Muscle layer of colon (tissue), 2 donors: ENCODE results near the gene CCDC97.

Experiments used
- H3K27ac ChIP-seq: one replicate; pipeline ENCODE4 v1.7.0; 2013; ENCODE audit warnings: low read depth, mild to moderate bottlenecking, low read length, moderate library complexity
- H3K27me3 ChIP-seq, 2 donors: one replicate each; pipeline ENCODE4 v1.7.0; 2013; ENCODE audit warnings: low read length in 2 of 2, mild to moderate bottlenecking in 2 of 2; ENCODE audit not compliant: insufficient read depth in 2 of 2, control insufficient read depth in 1 of 2
- H3K36me3 ChIP-seq: one replicate; pipeline ENCODE4 v1.7.0; 2013; ENCODE audit warnings: mild to moderate bottlenecking, low read length; ENCODE audit not compliant: insufficient read depth
- H3K4me1 ChIP-seq: one replicate; pipeline ENCODE4 v1.7.0; 2013; ENCODE audit warnings: mild to moderate bottlenecking, low read length; ENCODE audit not compliant: insufficient read depth
- H3K4me3 ChIP-seq, 2 donors: one replicate each; pipeline ENCODE4 v1.7.0; 2013; ENCODE audit warnings: low read length in 2 of 2, low read depth in 1 of 2, mild to moderate bottlenecking in 1 of 2, moderate library complexity in 1 of 2
- H3K9ac ChIP-seq: one replicate; pipeline ENCODE4 v1.7.0; 2013; ENCODE audit warnings: low read length
- H3K9me3 ChIP-seq: one replicate; pipeline ENCODE4 v1.7.0; 2013; ENCODE audit warnings: mild to moderate bottlenecking, low read length
- donor health status: abdominal sarcoma.
- donor health status: Adenocarcinoma of cecum.

CCDC97 gene

DNA sequence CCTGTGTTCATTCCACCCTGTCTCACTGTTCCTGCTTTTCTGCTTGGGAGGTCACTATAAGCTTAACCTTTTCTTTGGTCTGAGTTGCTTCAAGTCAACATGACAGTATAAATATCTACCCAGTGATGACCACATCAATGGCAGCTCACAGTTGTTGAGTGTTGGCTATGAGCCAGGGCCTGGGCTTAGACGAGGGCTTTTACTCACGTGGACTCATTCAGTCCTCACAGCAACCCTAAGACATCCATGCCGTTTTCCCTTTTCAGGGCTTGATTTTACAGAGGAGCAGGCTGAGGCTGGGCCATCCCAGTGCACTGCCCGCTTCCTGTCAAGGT, 10.2 kb upstream of the CCDC97 start:
- H3K9ac ChIP-seq, result no peak overlapping the region
- H3K36me3 ChIP-seq, result peaks cover 70% of the 10 kb centered on the region
- H3K27ac ChIP-seq, result peak overlapping the region; percentile 86
- peaks cover 42% of the 10 kb centered on the region for H3K4me1 ChIP-seq
- H3K27me3 ChIP-seq, result no peaks in the 10 kb centered on the region
- no peak overlapping the region for H3K4me3 ChIP-seq
- no peaks in the 10 kb centered on the region for H3K9me3 ChIP-seq

DNA sequence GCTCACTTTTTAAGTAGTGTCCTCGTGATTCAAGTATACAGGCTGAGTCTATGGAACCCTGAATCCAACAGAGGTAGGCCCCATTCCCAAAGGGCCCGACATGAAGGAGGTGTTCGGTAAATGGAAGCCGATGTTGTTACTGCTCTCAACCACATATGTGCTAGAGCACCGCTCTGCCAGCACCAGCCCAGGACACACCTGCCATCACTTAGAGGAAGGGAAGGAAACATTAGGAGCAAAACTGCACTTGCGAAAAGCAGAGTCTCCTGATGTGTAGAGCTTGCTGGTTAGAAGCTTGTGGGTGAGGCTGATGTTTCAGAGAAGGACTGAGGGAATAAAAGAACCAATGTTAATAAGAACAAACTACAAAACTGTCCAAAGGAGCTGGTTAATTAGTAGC, 9.4 kb upstream of the CCDC97 start:
- no peaks in the 10 kb centered on the region for H3K9me3 ChIP-seq
- H3K4me3 ChIP-seq, result no peak overlapping the region
- H3K27ac ChIP-seq, result peak overlapping the region; percentile 86
- H3K27me3 ChIP-seq, result no peaks in the 10 kb centered on the region
- no peak overlapping the region for H3K9ac ChIP-seq
- H3K36me3 ChIP-seq, result peaks cover 70% of the 10 kb centered on the region
- H3K4me1 ChIP-seq, result peaks cover 42% of the 10 kb centered on the region

DNA sequence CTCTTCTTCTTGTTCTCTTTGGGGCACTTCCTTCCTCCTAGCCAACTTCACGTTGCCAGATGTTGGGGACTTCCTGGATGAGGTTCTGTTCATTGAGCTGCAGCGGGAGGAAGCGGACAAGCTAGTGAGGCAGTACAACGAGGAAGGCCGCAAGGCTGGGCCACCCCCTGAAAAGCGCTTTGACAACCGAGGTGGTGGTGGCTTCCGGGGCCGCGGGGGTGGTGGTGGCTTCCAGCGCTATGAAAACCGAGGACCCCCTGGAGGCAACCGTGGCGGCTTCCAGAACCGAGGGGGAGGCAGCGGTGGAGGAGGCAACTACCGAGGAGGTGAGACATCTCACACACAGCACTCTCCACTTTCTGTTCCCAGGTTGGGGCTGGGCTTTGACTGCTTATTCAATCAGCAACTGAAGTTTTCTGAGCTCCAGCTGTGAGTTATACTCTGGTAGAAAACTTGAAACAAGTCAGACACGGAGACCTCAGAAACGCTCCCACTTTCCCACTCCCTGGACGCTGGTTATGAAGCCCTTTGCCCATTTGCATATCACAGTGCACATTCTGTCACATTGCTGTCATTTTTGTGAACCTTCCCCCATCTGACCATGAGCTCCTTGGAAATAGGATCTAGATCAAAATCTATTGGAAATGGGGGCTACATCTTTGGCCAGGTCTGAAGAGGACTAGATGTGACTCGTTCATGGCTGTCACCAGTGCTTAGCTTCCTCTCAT, 7.2 kb upstream of the CCDC97 start:
- Histone ChIP-seq H3K4me1 (peaks cover 32% of the 10 kb centered on the region), H3K4me3 (no peak overlapping the region)

DNA sequence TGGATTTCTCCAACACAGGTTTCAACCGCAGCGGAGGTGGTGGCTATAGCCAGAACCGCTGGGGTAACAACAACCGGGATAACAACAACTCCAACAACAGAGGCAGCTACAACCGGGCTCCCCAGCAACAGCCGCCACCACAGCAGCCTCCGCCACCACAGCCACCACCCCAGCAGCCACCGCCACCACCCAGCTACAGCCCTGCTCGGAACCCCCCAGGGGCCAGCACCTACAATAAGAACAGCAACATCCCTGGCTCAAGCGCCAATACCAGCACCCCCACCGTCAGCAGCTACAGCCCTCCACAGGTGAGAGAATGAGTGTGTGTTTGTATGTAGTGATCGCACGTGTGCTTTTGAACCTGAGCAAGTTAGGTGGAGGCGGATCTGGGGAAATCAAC, 6.0 kb upstream of the CCDC97 start:
- Histone ChIP-seq H3K36me3 (peaks cover 78% of the 10 kb centered on the region), H3K9ac (no peak overlapping the region), H3K4me1 (peaks cover 32% of the 10 kb centered on the region), H3K4me3 (no peak overlapping the region), H3K9me3 (no peaks in the 10 kb centered on the region), H3K27me3 (no peaks in the 10 kb centered on the region), H3K27ac (no peak overlapping the region)

More for the DNA sequence above, 7.2 kb upstream of the CCDC97 start:
- Histone ChIP-seq H3K9ac (no peak overlapping the region), H3K36me3 (peaks cover 72% of the 10 kb centered on the region), H3K27ac (no peak overlapping the region), H3K9me3 (no peaks in the 10 kb centered on the region), H3K27me3 (no peaks in the 10 kb centered on the region)

DNA sequence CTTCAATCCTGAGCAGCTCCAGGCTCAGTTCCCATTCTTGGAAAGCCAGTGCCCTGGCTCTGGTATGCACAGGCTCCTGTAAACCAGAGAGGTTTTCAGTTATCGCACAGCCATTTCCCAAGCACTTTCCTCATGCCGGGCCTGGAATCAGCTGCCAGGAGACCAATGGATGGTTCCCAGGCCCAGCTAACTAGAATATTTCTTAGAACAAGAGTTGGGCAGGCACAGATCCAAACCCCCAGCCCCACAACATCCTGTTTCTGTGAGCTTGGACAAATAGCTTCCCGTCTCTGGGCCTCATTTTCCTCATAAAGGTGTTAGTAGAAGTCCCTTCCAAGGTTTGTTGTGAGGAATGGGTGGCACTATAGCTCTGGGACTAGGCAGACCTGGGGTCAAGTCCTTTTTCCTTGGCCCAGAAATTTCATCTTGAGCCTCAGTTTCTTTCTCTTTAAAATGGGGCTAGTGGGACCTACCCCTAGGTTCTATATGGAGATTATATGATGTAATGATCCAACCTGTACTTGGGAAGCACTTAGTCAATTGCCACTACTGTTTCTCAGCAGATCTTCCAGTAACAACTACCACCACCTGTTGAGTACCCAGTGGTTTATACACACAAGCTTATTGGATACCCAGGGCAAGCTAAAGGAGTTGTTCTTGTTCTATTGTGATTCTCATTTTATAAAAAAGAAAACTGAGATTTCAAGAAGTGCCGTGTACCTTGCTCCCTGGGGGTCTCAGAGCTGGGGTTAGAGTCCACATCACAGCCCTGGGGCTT, 5.1 kb upstream of the CCDC97 start:
- no peak overlapping the region for H3K4me3 ChIP-seq
- no peaks in the 10 kb centered on the region for H3K27me3 ChIP-seq
- peaks cover 27% of the 10 kb centered on the region for H3K4me1 ChIP-seq
- H3K9me3 ChIP-seq, result no peaks in the 10 kb centered on the region
- H3K9ac ChIP-seq, result no peak overlapping the region
- no peak overlapping the region for H3K27ac ChIP-seq
- H3K36me3 ChIP-seq, result peaks cover 78% of the 10 kb centered on the region

DNA sequence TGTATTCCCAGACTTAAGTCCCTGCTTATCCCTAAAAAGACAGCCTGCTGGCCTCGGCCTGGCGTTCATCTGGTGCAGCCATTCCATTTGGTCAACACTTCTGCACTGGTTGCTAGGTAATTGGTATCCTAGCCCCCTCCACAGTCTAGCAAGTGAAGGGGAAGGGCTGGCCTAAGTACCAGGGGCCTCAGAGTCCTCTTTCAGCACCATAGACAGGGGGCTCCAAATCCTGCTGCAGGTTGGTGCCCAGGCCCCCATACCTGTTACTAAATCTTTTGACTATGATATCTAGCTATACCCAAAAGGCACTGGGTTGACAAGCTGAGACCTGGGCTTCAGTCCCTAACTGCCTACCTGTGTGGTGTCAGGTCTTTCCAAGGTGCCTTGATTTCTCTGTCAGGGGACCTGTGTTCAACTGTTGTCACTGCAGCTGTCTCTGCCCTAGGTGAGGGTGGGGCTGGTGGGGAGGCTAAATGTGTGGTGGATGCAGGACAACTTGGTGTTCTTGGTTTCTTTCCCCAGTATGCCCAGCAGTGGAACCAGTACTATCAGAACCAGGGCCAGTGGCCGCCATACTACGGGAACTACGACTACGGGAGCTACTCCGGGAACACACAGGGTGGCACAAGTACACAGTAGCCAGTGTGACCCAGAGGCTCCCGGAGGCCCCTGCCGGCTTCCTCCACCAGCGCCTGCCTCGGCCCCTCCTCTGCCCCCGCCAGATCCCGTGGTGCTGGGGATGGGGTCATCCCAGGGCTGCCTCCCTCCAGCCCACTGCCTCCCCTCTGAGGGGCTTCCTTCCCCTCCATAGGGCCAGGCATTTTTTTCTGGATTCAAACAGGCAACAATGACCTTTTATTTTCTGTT, 3.8 kb upstream of the CCDC97 start:
- H3K4me1 ChIP-seq, result peaks cover 26% of the 10 kb centered on the region
- peaks cover 70% of the 10 kb centered on the region for H3K36me3 ChIP-seq
- H3K9me3 ChIP-seq, result no peaks in the 10 kb centered on the region
- no peak overlapping the region for H3K27ac ChIP-seq
- H3K4me3 ChIP-seq, result no peak overlapping the region
- no peaks in the 10 kb centered on the region for H3K27me3 ChIP-seq
- H3K9ac ChIP-seq, result no peak overlapping the region

DNA sequence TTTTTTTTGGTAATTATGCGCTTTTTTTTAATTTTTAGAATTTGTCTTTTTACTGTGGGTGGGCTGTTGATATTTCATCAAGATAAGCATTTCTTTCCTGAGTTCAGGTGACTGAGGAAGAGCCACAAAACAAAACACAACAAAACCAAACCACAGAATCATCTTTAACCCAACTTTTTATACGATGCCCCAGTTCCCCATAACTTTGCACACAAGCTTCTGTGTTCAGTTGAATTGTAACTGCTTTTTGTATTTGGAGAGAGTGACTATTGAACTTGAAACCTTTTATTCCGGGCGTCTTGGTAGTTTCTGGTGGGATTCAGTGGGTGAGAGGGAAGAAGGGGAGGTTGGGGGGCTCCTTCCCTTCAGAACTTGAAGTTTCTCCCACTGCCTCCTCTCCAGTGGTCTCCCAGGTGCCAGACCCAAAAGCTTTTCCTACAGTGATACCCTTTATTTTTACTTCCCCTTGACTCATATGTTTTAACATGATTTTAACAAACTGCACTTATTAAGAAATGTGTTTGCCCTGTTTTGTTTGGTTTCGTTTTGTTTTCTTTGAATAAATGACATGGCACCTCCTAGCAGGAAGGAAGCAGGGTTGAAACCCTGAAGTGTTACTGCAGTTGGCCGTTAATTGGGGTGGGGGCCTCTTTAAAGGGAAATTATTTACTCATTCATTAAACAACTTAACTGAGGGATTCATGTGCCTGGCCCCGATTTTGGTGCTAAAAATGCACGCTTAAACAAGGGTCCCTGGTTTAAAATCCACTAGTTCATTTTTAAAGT, 2.7 kb upstream of the CCDC97 start:
- Histone ChIP-seq H3K9ac (peak overlapping the region; percentile 73), H3K27me3 (no peaks in the 10 kb centered on the region), H3K4me3 (no peak overlapping the region), H3K36me3 (peaks cover 61% of the 10 kb centered on the region), H3K4me1 (peaks cover 33% of the 10 kb centered on the region), H3K9me3 (no peaks in the 10 kb centered on the region), H3K27ac (no peak overlapping the region)

DNA sequence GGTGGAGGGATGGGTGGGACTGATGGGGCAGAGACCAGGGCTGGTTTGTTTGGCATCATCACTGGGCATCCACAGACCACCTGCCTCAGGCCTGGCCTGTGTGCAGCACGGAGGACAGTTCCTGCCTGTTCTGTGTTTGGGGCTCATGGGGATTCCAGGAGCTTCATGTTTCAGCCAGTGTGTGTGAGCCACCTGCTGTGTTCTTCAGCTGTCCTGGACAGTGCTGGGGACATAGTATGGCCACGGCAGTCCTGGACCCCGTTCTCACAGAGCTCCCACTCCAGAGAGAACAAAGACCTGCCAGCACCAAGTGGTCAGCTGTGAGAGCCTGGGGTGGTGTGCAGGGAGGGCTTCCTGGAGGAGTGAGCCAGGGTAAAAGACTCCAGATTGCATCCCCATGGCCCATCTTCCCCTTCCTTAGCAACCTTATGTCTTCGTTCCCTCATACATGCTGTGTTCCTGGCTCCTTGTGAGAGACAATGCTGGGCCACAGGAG, 2.0 kb upstream of the CCDC97 start:
- Histone ChIP-seq H3K4me1 (peaks cover 33% of the 10 kb centered on the region), H3K9ac (peak overlapping the region; percentile 73), H3K27ac (peak overlapping the region; percentile 72), H3K4me3 (peak overlapping the region; percentile 3 to 97), H3K36me3 (peaks cover 61% of the 10 kb centered on the region), H3K27me3 (no peaks in the 10 kb centered on the region), H3K9me3 (no peaks in the 10 kb centered on the region)

DNA sequence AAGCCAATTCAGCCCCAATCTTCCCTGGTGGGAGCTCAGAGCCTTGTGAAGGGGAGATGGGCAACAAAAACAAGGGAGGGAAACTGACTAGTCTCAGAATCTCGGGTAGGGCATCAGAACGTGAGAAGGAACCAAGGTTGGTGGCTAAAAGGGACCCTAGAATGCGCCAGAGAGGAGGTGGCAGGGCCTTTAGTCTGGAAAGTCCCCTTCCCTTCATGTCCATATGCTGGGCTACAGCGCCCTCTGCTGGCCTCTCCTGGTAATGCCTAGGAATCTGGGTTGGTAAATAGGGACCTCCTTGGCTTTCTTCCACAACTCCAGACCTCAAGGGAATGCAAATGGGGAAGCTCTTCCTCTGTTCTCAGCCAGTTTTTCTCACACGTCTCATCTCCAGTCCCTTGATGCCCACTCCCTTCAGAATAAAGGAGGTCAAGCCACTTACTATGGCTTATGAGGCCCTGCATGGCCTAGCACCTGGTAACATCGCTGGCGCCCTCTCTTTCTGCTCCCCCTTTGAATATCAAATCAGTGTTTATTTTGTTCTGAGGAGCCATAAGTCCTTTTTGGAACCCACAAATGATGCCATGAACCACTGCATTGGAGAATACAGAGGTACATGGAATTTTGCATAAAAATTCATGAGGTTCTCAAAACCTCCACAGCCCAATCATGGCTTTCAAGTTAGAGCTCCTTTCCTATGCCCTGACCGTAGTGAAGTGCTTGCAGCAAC, 1.4 kb upstream of the CCDC97 start:
- Histone ChIP-seq H3K9me3 (no peaks in the 10 kb centered on the region), H3K4me3 (peak overlapping the region; percentile 3 to 97), H3K27me3 (no peaks in the 10 kb centered on the region), H3K4me1 (peaks cover 33% of the 10 kb centered on the region), H3K27ac (peak overlapping the region; percentile 99), H3K9ac (peak overlapping the region; percentile 79), H3K36me3 (peaks cover 61% of the 10 kb centered on the region)
